C4-2B (cell line): ENCODE measurements around the gene STPG2.

Source experiments
- ZFX ChIP-seq: fragments of 450-650 bp; IDR thresholded peaks from 2 replicates; pipeline ENCODE4 v1.6.1; 2017
- TF ChIP-seq, protein P1 (sequence below): fragments of 450-650 bp; conservative IDR thresholded peaks from 2 replicates; pipeline ENCODE4 v1.5.1; 2017; ENCODE audit warnings: mild to moderate bottlenecking

DNA sequence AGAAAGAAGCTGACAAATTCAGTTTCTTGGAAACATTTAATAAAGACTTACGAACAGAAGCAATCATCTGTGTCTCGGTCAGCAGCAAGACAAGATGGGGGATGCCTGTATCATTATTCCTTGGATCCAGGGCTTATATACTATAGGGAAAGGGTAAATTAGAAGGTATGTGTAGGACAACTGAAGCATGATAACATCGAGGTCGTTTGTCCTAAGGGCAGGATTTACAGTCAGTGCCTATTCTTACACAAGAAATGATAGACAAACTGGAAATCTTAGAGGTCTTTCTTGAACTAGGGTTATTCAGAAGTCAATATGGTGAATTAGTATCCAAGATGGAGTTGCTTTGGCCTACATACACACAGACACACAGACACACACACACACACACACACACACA lies 553.0 kb downstream of the STPG2 start:
- TF ChIP-seq, protein P1, sequence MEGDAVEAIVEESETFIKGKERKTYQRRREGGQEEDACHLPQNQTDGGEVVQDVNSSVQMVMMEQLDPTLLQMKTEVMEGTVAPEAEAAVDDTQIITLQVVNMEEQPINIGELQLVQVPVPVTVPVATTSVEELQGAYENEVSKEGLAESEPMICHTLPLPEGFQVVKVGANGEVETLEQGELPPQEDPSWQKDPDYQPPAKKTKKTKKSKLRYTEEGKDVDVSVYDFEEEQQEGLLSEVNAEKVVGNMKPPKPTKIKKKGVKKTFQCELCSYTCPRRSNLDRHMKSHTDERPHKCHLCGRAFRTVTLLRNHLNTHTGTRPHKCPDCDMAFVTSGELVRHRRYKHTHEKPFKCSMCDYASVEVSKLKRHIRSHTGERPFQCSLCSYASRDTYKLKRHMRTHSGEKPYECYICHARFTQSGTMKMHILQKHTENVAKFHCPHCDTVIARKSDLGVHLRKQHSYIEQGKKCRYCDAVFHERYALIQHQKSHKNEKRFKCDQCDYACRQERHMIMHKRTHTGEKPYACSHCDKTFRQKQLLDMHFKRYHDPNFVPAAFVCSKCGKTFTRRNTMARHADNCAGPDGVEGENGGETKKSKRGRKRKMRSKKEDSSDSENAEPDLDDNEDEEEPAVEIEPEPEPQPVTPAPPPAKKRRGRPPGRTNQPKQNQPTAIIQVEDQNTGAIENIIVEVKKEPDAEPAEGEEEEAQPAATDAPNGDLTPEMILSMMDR: no peak
- no peak for TF ChIP-seq ZFX
